ENCODE measurements around the gene LRRC74B.

Gene LRRC74B

GRCh38 chr22:21022955-21023614 lies 22.7 kb upstream of the LRRC74B start:
- TF ChIP-seq CTBP1 (IDR thresholded peaks at IDR 0.05; ENCODE audit: borderline replicate concordance): no peak
- TF ChIP-seq TARDBP (IDR thresholded peaks at IDR 0.05): no peak
- no peak for TF ChIP-seq PKNOX1 (IDR thresholded peaks at IDR 0.05)
- TF ChIP-seq ZNF384 (IDR thresholded peaks at IDR 0.05): no peak
- TF ChIP-seq L3MBTL2 (conservative IDR thresholded peaks at IDR 0.05): no peak
- no peak for TF ChIP-seq SUZ12 (IDR thresholded peaks at IDR 0.05)
- no peak for TF ChIP-seq ARNT (IDR thresholded peaks at IDR 0.05)
- no peak for TF ChIP-seq HDGF (IDR thresholded peaks at IDR 0.05; ENCODE audit: borderline replicate concordance)
- no peak for TF ChIP-seq FOXA1 (IDR thresholded peaks at IDR 0.05)
- TF ChIP-seq FOXK2 (IDR thresholded peaks at IDR 0.05): no peak
- no peak for TF ChIP-seq SP1 (IDR thresholded peaks at IDR 0.05)
- CTCF ChIA-PET: interaction anchor here (0.8 kb wide), 1 partner anchor 137 kb away, joined by 7 read pairs; no protein-coding TSS in a partner anchor
- POLR2A ChIA-PET: interaction anchor here (1.3 kb wide), 1 partner anchor 21 kb away, joined by 4 read pairs; the partner anchor contains the start of gene THAP7
- no peak for DNase-seq (ENCODE audit: extremely low spot score)

GRCh38 chr22:21025266-21025665 lies 20.5 kb upstream of the LRRC74B start:
- POLR2A ChIA-PET: no interaction called here

DNA sequence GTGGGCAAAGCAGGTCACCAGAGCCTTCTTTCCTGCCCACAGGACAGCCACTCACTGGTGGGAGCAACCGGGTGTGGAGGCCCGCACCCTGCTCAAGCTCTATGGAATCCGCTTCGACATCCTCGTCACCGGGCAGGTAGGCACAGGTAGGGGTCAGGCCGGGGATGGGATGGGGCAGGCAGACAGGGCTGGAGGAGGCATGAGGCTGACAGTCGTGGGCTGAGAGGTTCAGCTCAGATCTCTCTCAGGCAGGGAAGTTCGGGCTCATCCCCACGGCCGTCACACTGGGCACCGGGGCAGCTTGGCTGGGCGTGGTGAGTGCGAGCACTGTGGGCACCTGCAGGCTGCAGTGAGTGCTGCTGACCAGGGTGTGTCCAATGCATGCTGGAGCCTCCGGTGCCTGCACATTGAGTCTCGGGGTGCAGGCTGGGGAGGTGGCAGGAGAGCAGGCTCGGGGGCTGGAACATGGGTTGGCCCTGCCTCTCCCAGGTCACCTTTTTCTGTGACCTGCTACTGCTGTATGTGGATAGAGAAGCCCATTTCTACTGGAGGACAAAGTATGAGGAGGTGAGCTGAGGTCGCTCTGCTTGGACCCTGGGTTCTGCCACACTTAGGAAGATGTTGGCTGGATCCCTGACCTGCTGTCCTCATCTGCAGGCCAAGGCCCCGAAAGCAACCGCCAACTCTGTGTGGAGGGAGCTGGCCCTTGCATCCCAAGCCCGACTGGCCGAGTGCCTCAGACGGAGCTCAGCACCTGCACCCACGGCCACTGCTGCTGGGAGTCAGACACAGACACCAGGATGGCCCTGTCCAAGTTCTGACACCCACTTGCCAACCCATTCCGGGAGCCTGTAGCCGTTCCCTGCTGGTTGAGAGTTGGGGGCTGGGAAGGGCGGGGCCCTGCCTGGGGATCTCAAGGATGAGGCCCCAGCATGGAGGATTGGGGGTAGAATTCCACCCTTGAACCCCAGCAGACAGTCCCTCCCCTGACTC lies 19.7 kb upstream of the LRRC74B start:
- POLR2A ChIA-PET: interaction anchor here (0.6 to 1.0 kb wide), 2 partner anchors 24 to 531 kb away, joined by 3 read pairs; partner anchors contain the start of gene THAP7
- no peak for DNase-seq (ENCODE audit: extremely low spot score)
- CTCF ChIA-PET: interaction anchor here (0.6 kb wide), 1 partner anchor 11 kb away, joined by 5 read pairs; no protein-coding TSS in a partner anchor
- TF ChIP-seq SUZ12 (IDR thresholded peaks at IDR 0.05) (no peak), L3MBTL2 (conservative IDR thresholded peaks at IDR 0.05) (no peak), FOXM1 (IDR thresholded peaks at IDR 0.05; ENCODE audit: borderline replicate concordance) (no peak), FOXA1 (IDR thresholded peaks at IDR 0.05) (no peak), SP1 (IDR thresholded peaks at IDR 0.05) (no peak), ZNF384 (IDR thresholded peaks at IDR 0.05) (no peak), FOXK2 (IDR thresholded peaks at IDR 0.05) (no peak), ELF4 (IDR thresholded peaks at IDR 0.05) (no peak), BHLHE40 (IDR thresholded peaks at IDR 0.05; ENCODE audit: borderline replicate concordance) (no peak), NFRKB (IDR thresholded peaks at IDR 0.05) (no peak)

More at GRCh38 chr22:21025266-21025665, 20.5 kb upstream of the LRRC74B start:
- DNase-seq (ENCODE audit: extremely low spot score): no peak
- CTCF ChIA-PET: no interaction called here
- no peak for TF ChIP-seq ELF4 (IDR thresholded peaks at IDR 0.05)
- no peak for TF ChIP-seq SP1 (IDR thresholded peaks at IDR 0.05)
- TF ChIP-seq LEF1 (IDR thresholded peaks at IDR 0.05; ENCODE audit: borderline replicate concordance): no peak
- TF ChIP-seq FOXA1 (IDR thresholded peaks at IDR 0.05): no peak
- no peak for TF ChIP-seq HDGF (IDR thresholded peaks at IDR 0.05; ENCODE audit: borderline replicate concordance)
- TF ChIP-seq CTBP1 (IDR thresholded peaks at IDR 0.05; ENCODE audit: borderline replicate concordance): no peak
- no peak for TF ChIP-seq NFRKB (IDR thresholded peaks at IDR 0.05)
- no peak for TF ChIP-seq ARNT (IDR thresholded peaks at IDR 0.05)
- TF ChIP-seq SUZ12 (IDR thresholded peaks at IDR 0.05): no peak
- no peak for TF ChIP-seq FOXM1 (IDR thresholded peaks at IDR 0.05; ENCODE audit: borderline replicate concordance)
- no peak for TF ChIP-seq ZNF384 (IDR thresholded peaks at IDR 0.05)
- no peak for TF ChIP-seq TARDBP (IDR thresholded peaks at IDR 0.05)
- TF ChIP-seq PKNOX1 (IDR thresholded peaks at IDR 0.05): no peak
- no peak for TF ChIP-seq BHLHE40 (IDR thresholded peaks at IDR 0.05; ENCODE audit: borderline replicate concordance)
- TF ChIP-seq FOXK2 (IDR thresholded peaks at IDR 0.05): no peak
- no peak for TF ChIP-seq L3MBTL2 (conservative IDR thresholded peaks at IDR 0.05)

DNA sequence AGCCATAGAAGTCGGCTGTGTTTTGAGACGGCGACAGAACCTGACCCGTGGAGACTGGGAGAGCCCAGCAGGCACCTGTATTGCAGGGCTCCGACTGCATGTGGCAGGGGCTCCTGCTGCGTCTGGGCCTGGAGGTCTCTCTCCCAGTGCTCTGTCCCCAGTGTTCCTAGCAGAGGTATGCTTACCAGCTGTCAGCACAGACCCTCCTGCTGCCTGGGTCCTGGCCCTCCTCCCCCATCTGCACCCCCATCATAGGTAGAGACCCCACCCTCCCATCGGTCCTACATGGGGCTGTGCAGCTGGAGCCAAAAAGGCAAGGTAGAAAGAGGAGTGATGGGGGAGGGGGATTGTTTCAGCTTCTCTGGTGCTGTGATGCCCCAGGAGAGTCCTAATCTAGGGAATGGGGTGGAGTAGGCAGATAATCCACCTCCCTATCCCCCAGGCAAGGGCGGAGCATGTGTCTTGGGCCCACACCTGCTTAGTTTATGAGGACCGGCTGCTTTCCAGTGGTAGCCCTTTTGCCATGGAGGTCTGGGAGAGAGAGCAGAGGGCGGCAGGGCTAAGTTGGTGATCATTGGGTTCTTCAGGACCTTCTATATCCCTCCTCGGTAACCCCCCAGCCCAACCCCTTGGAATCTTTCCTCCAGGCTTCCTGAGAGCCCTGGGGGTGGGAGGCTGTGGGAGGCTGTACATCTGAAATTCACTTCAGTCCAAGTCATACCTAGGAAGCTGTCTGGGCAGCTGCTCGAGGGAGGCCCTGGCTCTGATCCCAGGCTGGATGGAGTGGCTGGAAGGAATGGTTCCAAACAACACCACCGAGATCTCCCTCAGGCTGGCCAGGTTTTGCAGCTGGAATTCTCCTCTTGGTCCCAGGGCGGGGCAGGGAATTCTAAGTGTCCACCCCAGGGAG lies 18.7 kb upstream of the LRRC74B start:
- CTCF ChIA-PET: interaction anchor here (0.6 kb wide), 1 partner anchor 10 kb away, joined by 5 read pairs; no protein-coding TSS in a partner anchor
- no peak for DNase-seq (ENCODE audit: extremely low spot score)
- TF ChIP-seq FOXA1 (IDR thresholded peaks at IDR 0.05) (no peak), CTBP1 (IDR thresholded peaks at IDR 0.05; ENCODE audit: borderline replicate concordance) (no peak), TARDBP (IDR thresholded peaks at IDR 0.05) (no peak), L3MBTL2 (conservative IDR thresholded peaks at IDR 0.05) (no peak), ARNT (IDR thresholded peaks at IDR 0.05) (no peak), SUZ12 (IDR thresholded peaks at IDR 0.05) (no peak), NFRKB (IDR thresholded peaks at IDR 0.05) (no peak), LEF1 (IDR thresholded peaks at IDR 0.05; ENCODE audit: borderline replicate concordance) (no peak), SP1 (IDR thresholded peaks at IDR 0.05) (no peak), PKNOX1 (IDR thresholded peaks at IDR 0.05) (no peak)
- POLR2A ChIA-PET: interaction anchor here (1.0 kb wide), 1 partner anchor 25 kb away, joined by 3 read pairs; the partner anchor contains the start of gene THAP7

All from HEK293T (cell line).